Measurements from ENCODE around the gene CSNK2B.

Gene CSNK2B

DNA sequence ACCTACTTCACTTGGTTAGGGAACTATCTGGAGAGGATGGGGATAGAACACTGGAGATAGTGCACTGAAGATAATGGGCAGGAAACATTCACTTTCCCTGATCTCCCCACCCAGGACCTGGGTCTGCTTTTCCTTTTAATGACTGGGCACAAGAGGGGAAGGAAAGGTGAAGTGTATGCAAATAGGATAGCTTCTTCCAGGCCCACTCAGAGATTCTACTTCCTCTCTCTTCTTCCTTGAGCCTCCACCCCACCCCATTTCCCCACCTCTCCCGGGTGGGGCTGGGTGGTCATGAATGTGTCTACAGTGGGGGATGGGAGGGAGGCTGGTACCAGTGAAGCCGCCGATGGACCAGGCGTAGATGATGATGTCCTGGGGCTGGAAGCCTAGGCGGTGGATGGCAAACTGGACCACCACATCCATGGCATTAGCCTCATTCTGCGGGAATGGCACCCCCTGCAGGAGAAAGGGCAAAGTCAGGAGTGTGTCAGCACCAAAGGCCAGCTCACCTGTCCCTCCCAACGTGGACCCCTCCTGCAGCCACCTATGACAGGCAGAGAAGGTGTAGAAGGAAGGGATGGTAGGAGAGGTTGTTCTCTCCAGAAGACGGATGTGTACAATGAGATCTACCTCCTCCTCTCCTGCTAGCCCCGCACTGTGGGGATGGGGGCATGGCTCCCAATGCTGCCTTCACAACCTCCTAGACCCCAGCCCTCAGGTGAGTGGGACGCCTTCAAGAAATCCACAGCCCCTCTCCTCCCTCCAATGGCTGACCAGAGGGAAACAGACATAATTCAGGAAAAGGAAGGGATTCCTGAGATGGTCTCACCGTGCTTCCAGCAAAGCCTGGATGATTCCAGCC, 23.6 kb downstream of the CSNK2B start:
- no peak for DNase-seq
- H3F3A ChIP-seq (ENCODE audit: insufficient read depth, low read length): no peaks in the 10 kb centered on the region
- no peaks in the 10 kb centered on the region for H3K4me1 ChIP-seq (ENCODE audit: low read length)
- H3K4me2 ChIP-seq (ENCODE audit: low read depth, low read length): no peak overlapping the region
- no peaks in the 10 kb centered on the region for H3K36me3 ChIP-seq (replicated peaks; ENCODE audit: insufficient read depth, low read length)
- H3K4me3 ChIP-seq (ENCODE audit: low read length): no peak overlapping the region
- no peaks in the 10 kb centered on the region for H3K79me2 ChIP-seq (ENCODE audit: low read length)
- H3K9me3 ChIP-seq (replicated peaks; ENCODE audit: insufficient read depth, low read length): no peaks in the 10 kb centered on the region
- no peak overlapping the region for H3K9ac ChIP-seq (ENCODE audit: low read length)
- no peaks in the 10 kb centered on the region for H3K27me3 ChIP-seq (replicated peaks; ENCODE audit: insufficient read depth, low read length)
- H3K27ac ChIP-seq (ENCODE audit: low read length): no peak overlapping the region
- no peak overlapping the region for H2AFZ ChIP-seq (ENCODE audit: low read length)
- H4K20me1 ChIP-seq (ENCODE audit: insufficient read depth, low read length): no peaks in the 10 kb centered on the region
- no peaks in the 10 kb centered on the region for H3K9me2 ChIP-seq (replicated peaks; ENCODE audit: insufficient read depth, low read length)
- TF ChIP-seq EZH2 (optimal IDR thresholded peaks at IDR 0.05; ENCODE audit: low read depth, low read length): no peak
- no peak for TF ChIP-seq EZH2phosphoT487 (IDR thresholded peaks at IDR 0.05; ENCODE audit: low read length)
- TF ChIP-seq, protein P1, sequence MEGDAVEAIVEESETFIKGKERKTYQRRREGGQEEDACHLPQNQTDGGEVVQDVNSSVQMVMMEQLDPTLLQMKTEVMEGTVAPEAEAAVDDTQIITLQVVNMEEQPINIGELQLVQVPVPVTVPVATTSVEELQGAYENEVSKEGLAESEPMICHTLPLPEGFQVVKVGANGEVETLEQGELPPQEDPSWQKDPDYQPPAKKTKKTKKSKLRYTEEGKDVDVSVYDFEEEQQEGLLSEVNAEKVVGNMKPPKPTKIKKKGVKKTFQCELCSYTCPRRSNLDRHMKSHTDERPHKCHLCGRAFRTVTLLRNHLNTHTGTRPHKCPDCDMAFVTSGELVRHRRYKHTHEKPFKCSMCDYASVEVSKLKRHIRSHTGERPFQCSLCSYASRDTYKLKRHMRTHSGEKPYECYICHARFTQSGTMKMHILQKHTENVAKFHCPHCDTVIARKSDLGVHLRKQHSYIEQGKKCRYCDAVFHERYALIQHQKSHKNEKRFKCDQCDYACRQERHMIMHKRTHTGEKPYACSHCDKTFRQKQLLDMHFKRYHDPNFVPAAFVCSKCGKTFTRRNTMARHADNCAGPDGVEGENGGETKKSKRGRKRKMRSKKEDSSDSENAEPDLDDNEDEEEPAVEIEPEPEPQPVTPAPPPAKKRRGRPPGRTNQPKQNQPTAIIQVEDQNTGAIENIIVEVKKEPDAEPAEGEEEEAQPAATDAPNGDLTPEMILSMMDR (IDR thresholded peaks at IDR 0.05; ENCODE audit: low read length): peak; percentile 52

DNA sequence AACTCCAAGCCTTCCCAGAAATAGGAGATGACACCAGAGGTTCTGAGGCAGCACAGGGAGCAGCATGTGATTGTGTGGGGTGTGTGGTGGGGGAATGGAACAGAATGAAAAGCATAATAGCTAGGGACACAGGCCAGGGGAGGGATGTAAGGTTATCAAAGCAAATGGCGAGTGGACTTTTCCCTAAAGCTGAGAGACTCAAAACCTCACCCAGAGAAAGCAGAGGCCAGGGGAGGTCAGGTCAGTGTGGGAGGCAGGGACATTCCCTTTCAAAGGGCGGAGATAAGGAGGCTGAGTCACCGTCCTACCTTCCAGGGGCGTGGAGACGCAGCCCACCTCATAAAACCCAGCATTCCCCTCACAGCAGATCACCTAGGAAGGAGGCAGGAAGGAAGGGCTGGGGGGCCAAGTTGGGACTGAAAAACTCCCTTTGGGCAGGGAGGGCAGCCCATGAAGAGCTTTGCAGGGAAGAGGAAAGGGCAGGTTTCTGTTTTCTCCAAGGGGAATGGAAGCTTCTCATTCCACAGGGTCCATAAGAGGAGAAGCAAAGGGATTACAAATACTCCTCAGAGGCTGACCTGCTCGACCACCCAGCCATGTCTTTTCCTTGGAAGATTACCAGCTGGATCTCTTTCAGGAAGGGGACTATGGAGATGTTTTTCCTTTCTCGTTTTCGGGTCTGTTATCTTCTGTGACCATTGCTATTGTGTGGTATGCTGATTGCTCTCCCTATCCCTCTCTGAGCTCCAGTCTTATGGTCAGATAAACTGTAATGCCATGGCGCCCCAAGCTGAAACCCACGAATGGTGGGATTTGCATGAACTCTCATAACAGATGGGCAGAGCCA, 24.6 kb downstream of the CSNK2B start:
- H3K27ac ChIP-seq (ENCODE audit: low read length): no peak overlapping the region
- TF ChIP-seq, protein P1 (IDR thresholded peaks at IDR 0.05; ENCODE audit: low read length): no peak
- TF ChIP-seq EZH2phosphoT487 (IDR thresholded peaks at IDR 0.05; ENCODE audit: low read length) (no peak), EZH2 (optimal IDR thresholded peaks at IDR 0.05; ENCODE audit: low read depth, low read length) (no peak)
- H3F3A ChIP-seq (ENCODE audit: insufficient read depth, low read length): no peaks in the 10 kb centered on the region
- H3K4me1 ChIP-seq (ENCODE audit: low read length): no peaks in the 10 kb centered on the region
- no peaks in the 10 kb centered on the region for H3K36me3 ChIP-seq (replicated peaks; ENCODE audit: insufficient read depth, low read length)
- no peaks in the 10 kb centered on the region for H3K9me3 ChIP-seq (replicated peaks; ENCODE audit: insufficient read depth, low read length)
- H3K4me2 ChIP-seq (ENCODE audit: low read depth, low read length): no peak overlapping the region
- no peaks in the 10 kb centered on the region for H3K9me2 ChIP-seq (replicated peaks; ENCODE audit: insufficient read depth, low read length)
- H2AFZ ChIP-seq (ENCODE audit: low read length): no peak overlapping the region
- no peak for DNase-seq
- no peaks in the 10 kb centered on the region for H4K20me1 ChIP-seq (ENCODE audit: insufficient read depth, low read length)
- no peak overlapping the region for H3K4me3 ChIP-seq (ENCODE audit: low read length)
- no peaks in the 10 kb centered on the region for H3K27me3 ChIP-seq (replicated peaks; ENCODE audit: insufficient read depth, low read length)
- H3K79me2 ChIP-seq (ENCODE audit: low read length): no peaks in the 10 kb centered on the region
- no peak overlapping the region for H3K9ac ChIP-seq (ENCODE audit: low read length)

DNA sequence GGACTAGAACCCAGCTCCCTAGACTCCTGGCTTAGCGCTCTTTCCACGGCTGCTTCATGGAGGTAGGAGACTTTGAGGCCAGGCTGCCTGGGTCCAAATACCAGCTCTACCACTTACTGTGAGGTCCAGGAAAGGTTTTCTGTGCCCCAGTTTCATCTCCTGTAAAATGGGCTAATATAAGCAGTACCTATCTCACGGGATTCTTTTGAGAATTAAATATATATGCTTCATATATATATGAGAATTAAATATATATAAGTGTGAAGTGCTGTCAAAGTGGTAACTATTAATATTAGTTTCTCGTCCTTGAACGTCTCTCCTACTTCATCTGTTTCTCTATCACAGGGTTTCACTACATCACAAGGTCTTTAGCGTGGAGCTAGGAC, 25.2 kb downstream of the CSNK2B start:
- TF ChIP-seq, protein P1 (IDR thresholded peaks at IDR 0.05; ENCODE audit: low read length): no peak
- TF ChIP-seq EZH2phosphoT487 (IDR thresholded peaks at IDR 0.05; ENCODE audit: low read length) (no peak), EZH2 (optimal IDR thresholded peaks at IDR 0.05; ENCODE audit: low read depth, low read length) (no peak)
- H3K9me2 ChIP-seq (replicated peaks; ENCODE audit: insufficient read depth, low read length): no peaks in the 10 kb centered on the region
- H3K4me3 ChIP-seq (ENCODE audit: low read length): no peak overlapping the region
- H2AFZ ChIP-seq (ENCODE audit: low read length): no peak overlapping the region
- H3K27me3 ChIP-seq (replicated peaks; ENCODE audit: insufficient read depth, low read length): no peaks in the 10 kb centered on the region
- no peaks in the 10 kb centered on the region for H3K9me3 ChIP-seq (replicated peaks; ENCODE audit: insufficient read depth, low read length)
- H3K36me3 ChIP-seq (replicated peaks; ENCODE audit: insufficient read depth, low read length): no peaks in the 10 kb centered on the region
- H3K9ac ChIP-seq (ENCODE audit: low read length): no peak overlapping the region
- H3F3A ChIP-seq (ENCODE audit: insufficient read depth, low read length): no peaks in the 10 kb centered on the region
- no peak overlapping the region for H3K27ac ChIP-seq (ENCODE audit: low read length)
- no peak for DNase-seq
- no peaks in the 10 kb centered on the region for H4K20me1 ChIP-seq (ENCODE audit: insufficient read depth, low read length)
- no peak overlapping the region for H3K4me2 ChIP-seq (ENCODE audit: low read depth, low read length)
- no peaks in the 10 kb centered on the region for H3K4me1 ChIP-seq (ENCODE audit: low read length)
- no peaks in the 10 kb centered on the region for H3K79me2 ChIP-seq (ENCODE audit: low read length)
